Kidney (tissue), 14 donors: Measurements from ENCODE around the gene GLB1L2. TPM values are rescaled to one million over a fixed set of nuclear protein-coding genes. Genes with fewer than 3 reads are reported as not detected.
"Not testable (repeated sequence)": the region's sequence is repeated elsewhere in the genome, so short reads cannot be mapped to it uniquely, and the experiment has no call there.

ENCODE experiments used
- DNase-seq, 5 donors: peaks; one replicate each; pipeline ENCODE4 v3.0.0-alpha.2; 2013 to 2020
- FAIRE-seq: peaks from 2 replicates; lab custom pipeline; 2012; peaks lifted over from hg19 to GRCh38; lab: Jason Lieb, UNC
- H3K27ac ChIP-seq, 2 donors: one replicate each; pipeline ENCODE4 v1.7.0; 2013; ENCODE audit warnings: low read depth in 2 of 2, low read length in 2 of 2, inconsistent platforms in 1 of 2
- H3K27me3 ChIP-seq: one replicate; pipeline ENCODE4 v1.7.1; 2013; ENCODE audit warnings: low read length, inconsistent platforms; ENCODE audit not compliant: control insufficient read depth, insufficient read depth
- H3K36me3 ChIP-seq, 3 donors: one replicate each; pipeline versions ENCODE4 v1.7.0 to v1.7.1; 2013; ENCODE audit warnings: low read length in 3 of 3, control low read depth in 1 of 3, inconsistent platforms in 1 of 3; ENCODE audit not compliant: insufficient read depth in 3 of 3, control insufficient read depth in 2 of 3
- H3K4me1 ChIP-seq, 3 donors: one replicate each; pipeline versions ENCODE4 v1.7.0 to v1.7.1; 2013; ENCODE audit warnings: low read length in 3 of 3, inconsistent platforms in 1 of 3, low read depth in 1 of 3; ENCODE audit not compliant: control insufficient read depth in 2 of 3, insufficient read depth in 2 of 3
- H3K4me3 ChIP-seq, 3 donors: one replicate each; pipeline versions ENCODE4 v1.7.0 to v1.8.1; 2013; ENCODE audit warnings: low read length in 3 of 3, control low read depth in 1 of 3, inconsistent platforms in 1 of 3
- H3K9ac ChIP-seq, 3 donors: one replicate each; pipeline versions ENCODE4 v1.7.0 to v1.7.1; 2013; ENCODE audit warnings: low read length in 3 of 3, control low read depth in 1 of 3, inconsistent platforms in 1 of 3
- H3K9me3 ChIP-seq, 3 donors: one replicate each; pipeline versions ENCODE4 v1.7.0 to v1.7.1; 2013; ENCODE audit warnings: low read length in 3 of 3, control low read depth in 1 of 3, inconsistent platforms in 1 of 3; ENCODE audit not compliant: control insufficient read depth in 2 of 3, insufficient read depth in 1 of 3
- intact Hi-C: fragments of 100-400 bp; cut with DNase I; formaldehyde crosslinking; loops from one replicate; pipeline ENCODE4 v1.11.1; 2022
- polyA plus RNA-seq: library from polyadenylated mRNA; stranded (reverse); fragments of 350-450 nt; fragmentation: Illumina TruSeq; extraction: RNeasy Lipid Tissue Mini Kit (QIAGEN cat#74804); gene quantifications from one replicate; pipeline ENCODE4 v1.2.3, GENCODE V29; 2014; ENCODE audit warnings: low read depth, low replicate concordance; ENCODE audit not compliant: insufficient read depth
- total RNA-seq: library from RNA; stranded (reverse); fragmentation: NEBNext Ultra II Directional; extraction: Animal tissue kit (Norgen Biotek cat#: 25700); gene quantifications from one replicate; pipeline ENCODE4 v1.2.1, GENCODE V29; 2021
- TF ChIP-seq, protein P1 (sequence below): IDR thresholded peaks from 3 replicates; pipeline ENCODE4 v1.5.1; 2012; ENCODE audit warnings: mild to moderate bottlenecking, moderate library complexity, borderline replicate concordance; ENCODE audit not compliant: insufficient read depth; ENCODE audit errors: extremely low read depth
- donor health status: control.
- donor health status: control.
- donor health status: control.
- donor health status: control.
- donor health status: control.
- donor health status: DM: yes; HTN: yes; CAD: no.
- donor health status: Normal renal cell carcinoma (clear cell type).

The GLB1L2 gene
- total and polyA plus RNA-seq, 2 donors from 2014 or later: 10.0 to 26.1 TPM

GRCh38 chr11:134343646-134344045 is 11.9 kb downstream of the GLB1L2 start:
- H3K4me1 ChIP-seq: no peaks in the 10 kb centered on the region
- no peaks in the 10 kb centered on the region for H3K36me3 ChIP-seq
- H3K4me3 ChIP-seq: no peak overlapping the region
- TF ChIP-seq, protein P1, sequence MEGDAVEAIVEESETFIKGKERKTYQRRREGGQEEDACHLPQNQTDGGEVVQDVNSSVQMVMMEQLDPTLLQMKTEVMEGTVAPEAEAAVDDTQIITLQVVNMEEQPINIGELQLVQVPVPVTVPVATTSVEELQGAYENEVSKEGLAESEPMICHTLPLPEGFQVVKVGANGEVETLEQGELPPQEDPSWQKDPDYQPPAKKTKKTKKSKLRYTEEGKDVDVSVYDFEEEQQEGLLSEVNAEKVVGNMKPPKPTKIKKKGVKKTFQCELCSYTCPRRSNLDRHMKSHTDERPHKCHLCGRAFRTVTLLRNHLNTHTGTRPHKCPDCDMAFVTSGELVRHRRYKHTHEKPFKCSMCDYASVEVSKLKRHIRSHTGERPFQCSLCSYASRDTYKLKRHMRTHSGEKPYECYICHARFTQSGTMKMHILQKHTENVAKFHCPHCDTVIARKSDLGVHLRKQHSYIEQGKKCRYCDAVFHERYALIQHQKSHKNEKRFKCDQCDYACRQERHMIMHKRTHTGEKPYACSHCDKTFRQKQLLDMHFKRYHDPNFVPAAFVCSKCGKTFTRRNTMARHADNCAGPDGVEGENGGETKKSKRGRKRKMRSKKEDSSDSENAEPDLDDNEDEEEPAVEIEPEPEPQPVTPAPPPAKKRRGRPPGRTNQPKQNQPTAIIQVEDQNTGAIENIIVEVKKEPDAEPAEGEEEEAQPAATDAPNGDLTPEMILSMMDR: no peak
- no peaks in the 10 kb centered on the region for H3K9me3 ChIP-seq
- FAIRE-seq (no peak), DNase-seq (no peak)
- intact Hi-C loops: no loop called here
- H3K27me3 ChIP-seq: no peaks in the 10 kb centered on the region
- no peak overlapping the region for H3K9ac ChIP-seq
- no peak overlapping the region for H3K27ac ChIP-seq

- H3K9me3 ChIP-seq, H3K9ac ChIP-seq, DNase-seq, H3K36me3 ChIP-seq, H3K4me1 ChIP-seq, H3K27ac ChIP-seq, FAIRE-seq, intact Hi-C loops, H3K4me3 ChIP-seq, H3K27me3 ChIP-seq: not testable (repeated sequence)
Measured at GRCh38 chr11:134344497-134345236, 12.9 kb downstream of the GLB1L2 start.

DNA sequence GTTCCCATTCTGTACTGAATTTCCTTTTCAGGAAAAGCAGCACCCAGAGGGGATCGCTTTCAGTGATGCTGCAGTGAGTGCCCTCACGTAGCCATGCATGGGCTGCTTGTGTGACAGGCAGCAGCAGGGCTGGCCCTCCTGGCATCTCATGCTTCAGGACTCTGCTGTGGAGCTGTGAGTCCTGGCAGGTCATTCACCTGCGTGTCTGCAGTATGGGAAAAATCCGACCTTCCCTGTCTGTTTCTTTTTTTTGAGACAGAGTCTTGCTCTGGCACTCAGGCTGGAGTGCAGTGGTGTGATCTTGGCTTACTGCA is 13.4 kb downstream of the GLB1L2 start:
- Histone ChIP-seq H3K36me3 (no peaks in the 10 kb centered on the region), H3K4me3 (no peak overlapping the region), H3K27ac (no peak overlapping the region), H3K9me3 (no peaks in the 10 kb centered on the region), H3K27me3 (no peaks in the 10 kb centered on the region), H3K4me1 (no peaks in the 10 kb centered on the region), H3K9ac (no peak overlapping the region)
- TF ChIP-seq, protein P1: no peak
- DNase-seq (no peak), FAIRE-seq (no peak)
- intact Hi-C loops: no loop called here

DNA sequence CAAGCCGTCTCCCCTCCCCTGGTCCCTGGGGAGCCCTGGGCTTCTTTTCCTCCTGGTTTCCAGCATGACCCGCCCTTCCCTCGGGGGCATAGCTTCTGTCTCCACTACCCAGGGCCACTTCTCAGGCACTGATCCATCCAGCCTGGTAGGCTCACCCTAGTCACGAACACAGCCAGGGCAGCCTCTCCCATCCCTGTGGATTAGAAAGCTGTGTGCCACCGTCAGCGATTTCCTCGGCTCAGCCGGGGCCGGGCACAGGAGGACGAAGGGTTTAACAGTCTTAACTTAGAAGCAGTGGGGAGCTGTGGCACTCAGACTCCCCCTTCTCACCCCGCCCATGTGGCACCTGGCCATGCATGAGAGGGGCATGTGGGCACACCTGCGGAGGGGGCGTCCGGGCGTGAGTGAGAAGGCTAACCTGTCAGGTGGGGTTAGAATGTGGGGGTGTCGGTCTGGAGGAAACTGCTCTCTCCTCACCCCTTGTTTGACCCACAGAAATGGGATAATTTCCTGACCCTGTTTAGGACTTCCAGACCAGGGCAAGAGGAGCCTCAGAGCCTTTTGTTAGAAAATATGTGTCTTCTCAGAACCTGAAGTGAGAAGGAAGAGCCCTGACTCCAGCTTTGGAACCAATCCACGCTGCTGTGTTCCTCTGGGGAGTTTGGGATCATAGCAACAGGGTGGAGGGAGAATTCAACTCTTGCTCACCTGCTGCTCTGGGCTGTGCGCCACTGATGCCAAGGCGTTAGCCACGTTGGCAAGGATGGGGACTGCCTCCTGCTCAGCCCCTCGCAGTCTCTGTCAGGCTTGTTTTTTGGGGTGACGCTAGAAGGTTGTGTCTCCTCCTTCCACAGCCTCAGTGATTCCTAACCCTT is 14.6 kb downstream of the GLB1L2 start:
- Histone ChIP-seq H3K9ac (no peak overlapping the region), H3K27ac (no peak overlapping the region), H3K4me1 (no peaks in the 10 kb centered on the region), H3K36me3 (no peaks in the 10 kb centered on the region), H3K9me3 (no peaks in the 10 kb centered on the region), H3K4me3 (no peak overlapping the region), H3K27me3 (no peaks in the 10 kb centered on the region)
- intact Hi-C loops: no loop called here
- DNase-seq (peak in 1 of 5 donors; percentile 21), FAIRE-seq (no peak)
- TF ChIP-seq, protein P1: no peak
